GM19023 (cell line): ENCODE measurements around the gene AKAP6.

ENCODE experiments used
- ATAC-seq: cut with Tn5 transposase; IDR thresholded peaks from one replicate; pipeline ENCODE4 v1.9.1; 2021; ENCODE audit warnings: mild to moderate bottlenecking, moderate library complexity; ENCODE audit not compliant: unreplicated experiment

The AKAP6 gene

GRCh38 chr14:32697114-32697513 lies 368.0 kb downstream of the AKAP6 start:
- no peak for ATAC-seq

- ATAC-seq = no peak
Measured at GRCh38 chr14:32697704-32698103, 368.6 kb downstream of the AKAP6 start.

- no peak for ATAC-seq
Measured at GRCh38 chr14:32698831-32699230, 369.7 kb downstream of the AKAP6 start.

GRCh38 chr14:32701475-32701874 lies 372.4 kb downstream of the AKAP6 start:
- ATAC-seq = no peak

GRCh38 chr14:32702088-32702487 lies 373.0 kb downstream of the AKAP6 start:
- ATAC-seq = no peak

- peak; percentile 97 for ATAC-seq
Measured at GRCh38 chr14:32702562-32702961, 373.5 kb downstream of the AKAP6 start.

GRCh38 chr14:32703183-32703621 lies 374.1 kb downstream of the AKAP6 start:
- ATAC-seq = no peak

- no peak for ATAC-seq
Measured at GRCh38 chr14:32706721-32707519, 377.8 kb downstream of the AKAP6 start.

GRCh38 chr14:32707742-32708500 lies 378.8 kb downstream of the AKAP6 start:
- no peak for ATAC-seq

GRCh38 chr14:32709027-32709426 lies 379.9 kb downstream of the AKAP6 start:
- no peak for ATAC-seq

- ATAC-seq = no peak
Measured at GRCh38 chr14:32710231-32710671, 381.2 kb downstream of the AKAP6 start.

GRCh38 chr14:32710731-32711680 lies 381.9 kb downstream of the AKAP6 start:
- no peak for ATAC-seq

GRCh38 chr14:32713856-32714255 lies 384.8 kb downstream of the AKAP6 start:
- no peak for ATAC-seq

- no peak for ATAC-seq
Measured at GRCh38 chr14:32719601-32720000, 390.5 kb downstream of the AKAP6 start.

- no peak for ATAC-seq
Measured at GRCh38 chr14:32720927-32721326, 391.8 kb downstream of the AKAP6 start.

GRCh38 chr14:32722631-32723183 lies 393.6 kb downstream of the AKAP6 start:
- no peak for ATAC-seq

GRCh38 chr14:32724867-32725471 lies 395.9 kb downstream of the AKAP6 start:
- no peak for ATAC-seq

GRCh38 chr14:32726516-32726915 lies 397.4 kb downstream of the AKAP6 start:
- no peak for ATAC-seq

GRCh38 chr14:32727832-32728231 lies 398.7 kb downstream of the AKAP6 start:
- ATAC-seq = no peak

- ATAC-seq = no peak
Measured at GRCh38 chr14:32728526-32728925, 399.4 kb downstream of the AKAP6 start.
